ENCODE measurements around the gene PPIA. TPM values are rescaled to one million over a fixed set of nuclear protein-coding genes. Genes with fewer than 3 reads are reported as not detected.

Gene PPIA
- total and polyA plus RNA-seq, 4 donors = 729 to 2,385 (median 1,269) TPM

DNA sequence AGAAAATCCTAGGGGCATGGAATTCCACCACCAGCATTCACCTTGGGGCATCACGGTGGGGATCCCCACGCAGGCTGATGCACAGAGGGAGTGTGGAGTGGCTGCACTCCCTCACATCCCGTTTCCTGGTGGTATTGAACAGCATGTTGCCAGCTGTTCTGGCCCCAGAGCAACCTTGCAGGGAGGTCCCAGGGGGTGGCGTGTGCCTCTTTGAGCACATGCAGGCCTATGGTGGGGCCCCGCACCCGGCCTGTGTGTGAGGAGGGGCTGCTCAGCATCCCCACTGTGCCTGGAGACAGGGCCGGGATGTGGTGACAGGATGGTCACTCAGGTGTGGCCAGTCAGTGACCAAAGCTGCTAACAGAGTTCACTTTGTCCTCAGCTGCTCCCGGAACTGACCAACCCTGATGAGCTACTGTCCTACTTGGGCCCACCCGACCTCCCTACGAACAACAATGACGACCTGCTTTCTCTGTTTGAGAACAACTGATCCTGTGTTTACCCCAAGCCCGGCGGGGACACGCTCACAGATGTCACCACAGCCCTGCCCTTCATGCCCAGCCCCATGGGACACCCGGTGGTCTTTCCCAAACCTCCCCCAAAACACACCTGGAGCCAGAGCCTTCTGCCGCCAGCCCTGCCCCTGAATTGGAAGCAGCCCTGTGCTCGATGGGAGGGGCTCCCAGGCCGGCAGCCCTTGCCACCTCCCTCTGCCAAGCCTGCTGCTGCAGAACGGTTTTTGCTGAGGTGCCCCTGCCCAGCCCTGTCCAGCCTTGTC, 29.2 kb upstream of the PPIA start:
- WGBS, 2 donors = 64 to 66% methylated on average over 19 of the region's 19 CpGs
- peaks cover 0 to 10% of the 10 kb centered on the region in 2 donors for H3K36me3 ChIP-seq (ENCODE audit: control insufficient read depth in 1 of 2, insufficient read depth in 2 of 2, low read length in 1 of 2)
- peaks cover 0 to 2% of the 10 kb centered on the region in 2 donors for H3K4me1 ChIP-seq (ENCODE audit: control insufficient read depth in 1 of 2, insufficient read depth in 2 of 2, low read length in 2 of 2)
- H3K27me3 ChIP-seq (ENCODE audit: control insufficient read depth in 1 of 2, insufficient read depth in 2 of 2, low read length in 1 of 2) = no peaks in the 10 kb centered on the region
- no peaks in the 10 kb centered on the region for H3K9me3 ChIP-seq (ENCODE audit: control insufficient read depth, low read length)
- no peak for DNase-seq
- intact Hi-C loops (cut with DNase I) = no loop called here
- no peak for ATAC-seq (ENCODE audit: low FRiP score)
- peak overlapping the region in 1 of 2 donors; percentile 32 for H3K27ac ChIP-seq (ENCODE audit: low read depth in 1 of 2, low read length in 2 of 2)
- no peak overlapping the region for H3K4me3 ChIP-seq (ENCODE audit: low read length in 2 of 2)

DNA sequence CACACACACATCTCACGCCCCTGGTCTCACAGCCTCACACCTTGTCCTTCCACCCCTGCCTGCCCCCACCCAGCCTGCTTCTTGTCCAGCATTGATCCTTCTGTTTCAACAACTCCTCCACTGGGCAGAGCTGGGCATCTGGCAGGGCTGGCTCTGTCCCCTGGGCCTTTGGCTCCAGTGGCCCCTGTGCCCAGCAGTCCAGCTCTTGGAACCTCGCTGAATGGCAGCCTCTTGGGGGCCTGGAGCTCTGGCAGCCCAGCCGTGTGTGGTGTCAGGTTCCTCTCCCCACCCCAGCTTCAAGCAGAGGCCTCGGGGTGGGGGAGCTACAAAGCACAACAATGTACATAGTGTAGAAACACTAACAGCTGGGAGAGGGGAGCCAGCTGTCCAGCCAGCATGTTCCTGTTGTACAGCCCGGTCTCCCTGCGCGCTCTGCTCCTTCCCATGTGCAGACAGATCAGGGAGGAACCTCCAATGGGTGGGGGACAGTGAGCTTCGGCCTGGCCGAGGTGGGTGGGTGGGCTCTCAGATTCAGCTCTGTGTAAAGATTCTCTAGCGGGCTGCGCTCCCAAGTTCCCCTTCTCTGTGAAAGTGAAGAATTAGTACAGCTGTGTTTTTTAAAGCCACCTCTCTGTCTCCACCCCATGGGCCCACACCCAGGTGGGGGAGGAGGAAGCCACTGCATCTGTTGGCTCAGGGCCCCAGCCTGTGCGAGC, 28.4 kb upstream of the PPIA start:
- DNase-seq = peak in 1 of 2 donors; percentile 81
- peak; percentile 61 for ATAC-seq (ENCODE audit: low FRiP score)
- WGBS, 2 donors = 18 to 21% methylated on average over 12 of the region's 12 CpGs
- Histone ChIP-seq H3K4me3 (ENCODE audit: low read length in 2 of 2) (no peak overlapping the region), H3K36me3 (ENCODE audit: control insufficient read depth in 1 of 2, insufficient read depth in 2 of 2, low read length in 1 of 2) (peaks cover 0 to 8% of the 10 kb centered on the region in 2 donors), H3K27me3 (ENCODE audit: control insufficient read depth in 1 of 2, insufficient read depth in 2 of 2, low read length in 1 of 2) (no peaks in the 10 kb centered on the region), H3K27ac (ENCODE audit: low read depth in 1 of 2, low read length in 2 of 2) (peak overlapping the region in 1 of 2 donors; percentile 32), H3K4me1 (ENCODE audit: control insufficient read depth in 1 of 2, insufficient read depth in 2 of 2, low read length in 2 of 2) (peaks cover 0 to 2% of the 10 kb centered on the region in 2 donors), H3K9me3 (ENCODE audit: control insufficient read depth, low read length) (no peaks in the 10 kb centered on the region)
- intact Hi-C loops (cut with DNase I) = no loop called here

DNA sequence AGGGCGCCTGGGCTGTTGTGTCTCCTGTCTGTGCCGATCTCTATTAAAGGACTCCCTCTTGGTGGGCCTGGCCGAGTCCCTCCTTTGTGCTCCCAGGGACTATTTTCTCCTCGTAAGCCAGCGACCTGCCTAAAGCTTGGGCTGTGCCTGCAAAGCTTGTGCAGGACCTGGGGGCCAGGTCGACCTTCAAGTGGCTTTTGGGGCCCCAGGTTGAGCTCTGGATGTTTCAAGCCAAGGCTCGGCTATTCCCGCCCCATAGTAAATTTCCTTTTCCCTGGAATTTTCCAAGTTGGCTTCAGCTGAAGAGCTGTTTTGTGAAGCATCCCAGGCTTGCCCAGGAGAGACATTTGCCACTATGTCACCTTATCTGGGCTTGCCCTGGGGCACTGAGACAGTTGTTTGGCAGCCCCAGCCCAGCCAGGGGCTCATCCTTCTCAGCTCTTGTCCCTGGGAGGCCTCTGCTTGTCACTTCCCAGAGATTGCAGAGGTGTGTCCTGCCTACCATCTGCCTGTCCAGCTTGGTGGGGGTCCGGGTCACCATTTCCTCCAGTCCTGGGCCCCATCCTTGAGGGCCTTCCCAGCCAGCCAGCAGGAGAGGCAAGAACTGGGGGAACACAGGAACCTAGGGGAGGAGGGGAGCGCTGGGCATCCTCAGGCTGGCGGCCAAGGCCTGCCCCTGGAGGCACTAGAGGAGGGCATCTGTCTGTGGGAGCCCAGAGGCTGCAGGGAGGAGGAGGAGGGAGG, 27.7 kb upstream of the PPIA start:
- H3K36me3 ChIP-seq (ENCODE audit: control insufficient read depth in 1 of 2, insufficient read depth in 2 of 2, low read length in 1 of 2) = peaks cover 0 to 8% of the 10 kb centered on the region in 2 donors
- intact Hi-C loops (cut with DNase I) = no loop called here
- no peaks in the 10 kb centered on the region for H3K27me3 ChIP-seq (ENCODE audit: control insufficient read depth in 1 of 2, insufficient read depth in 2 of 2, low read length in 1 of 2)
- no peak overlapping the region for H3K4me3 ChIP-seq (ENCODE audit: low read length in 2 of 2)
- peak overlapping the region in 1 of 2 donors; percentile 43 for H3K27ac ChIP-seq (ENCODE audit: low read depth in 1 of 2, low read length in 2 of 2)
- ATAC-seq (ENCODE audit: low FRiP score) (peak; percentile 6), DNase-seq (no peak)
- WGBS, 2 donors = 31 to 43% methylated on average over 9 to 11 of the region's 11 CpGs
- H3K4me1 ChIP-seq (ENCODE audit: control insufficient read depth in 1 of 2, insufficient read depth in 2 of 2, low read length in 2 of 2) = peaks cover 0 to 2% of the 10 kb centered on the region in 2 donors
- no peaks in the 10 kb centered on the region for H3K9me3 ChIP-seq (ENCODE audit: control insufficient read depth, low read length)

DNA sequence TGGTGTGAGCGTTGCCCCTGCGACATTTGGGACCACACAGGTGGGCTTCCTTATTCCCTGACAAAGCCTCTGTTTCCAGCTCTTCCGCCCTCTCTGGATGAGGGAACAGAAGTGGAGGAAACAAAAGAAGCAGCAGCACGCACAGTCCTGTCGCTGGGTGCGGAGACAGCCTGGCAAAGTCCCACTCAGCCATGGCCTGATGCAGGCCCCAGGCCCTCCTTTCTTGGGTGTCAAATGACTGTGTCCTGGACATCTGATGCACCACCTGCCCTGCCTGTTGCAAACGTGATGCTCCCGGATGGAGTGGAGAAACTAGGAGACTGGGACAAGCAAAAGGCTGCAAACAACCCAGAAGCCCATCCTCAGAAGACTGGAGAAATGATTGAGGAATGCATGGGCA, 27.1 kb upstream of the PPIA start:
- H3K36me3 ChIP-seq (ENCODE audit: control insufficient read depth in 1 of 2, insufficient read depth in 2 of 2, low read length in 1 of 2) = peaks cover 0 to 7% of the 10 kb centered on the region in 2 donors
- DNase-seq (no peak), ATAC-seq (ENCODE audit: low FRiP score) (peak; percentile 17)
- no peak overlapping the region for H3K4me3 ChIP-seq (ENCODE audit: low read length in 2 of 2)
- intact Hi-C loops (cut with DNase I) = no loop called here
- peak overlapping the region in 1 of 2 donors; percentile 43 for H3K27ac ChIP-seq (ENCODE audit: low read depth in 1 of 2, low read length in 2 of 2)
- no peaks in the 10 kb centered on the region for H3K27me3 ChIP-seq (ENCODE audit: control insufficient read depth in 1 of 2, insufficient read depth in 2 of 2, low read length in 1 of 2)
- 65 to 75% methylated on average over 8 of the region's 8 CpGs for WGBS, 2 donors
- no peaks in the 10 kb centered on the region for H3K9me3 ChIP-seq (ENCODE audit: control insufficient read depth, low read length)
- peaks cover 0 to 2% of the 10 kb centered on the region in 2 donors for H3K4me1 ChIP-seq (ENCODE audit: control insufficient read depth in 1 of 2, insufficient read depth in 2 of 2, low read length in 2 of 2)

DNA sequence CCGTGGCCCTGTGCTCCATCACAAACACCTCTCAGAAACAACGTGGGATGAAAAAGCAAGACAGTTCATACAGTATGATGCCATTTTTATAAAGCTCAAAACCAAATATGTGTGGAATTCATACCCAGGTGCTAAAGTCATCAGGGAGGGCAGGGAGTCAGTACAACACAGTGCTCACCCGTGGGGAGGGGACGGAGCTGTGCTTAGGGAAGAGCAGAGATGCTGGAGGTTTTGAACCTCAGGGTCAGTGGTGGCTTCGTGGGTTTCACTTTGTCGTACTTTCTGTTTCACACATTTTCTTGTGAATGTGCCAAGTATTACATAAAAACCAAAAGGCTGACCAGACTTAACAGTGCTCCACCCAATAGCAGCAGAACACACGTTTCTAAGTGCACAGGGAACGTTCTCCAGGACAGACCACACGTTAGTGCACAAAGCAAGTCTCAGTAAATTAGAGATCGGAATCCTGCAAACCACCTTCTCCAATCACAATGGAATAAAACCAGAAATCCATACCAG, 26.6 kb upstream of the PPIA start:
- no peak for DNase-seq
- WGBS, 2 donors = 9 to 11% methylated on average over 10 of the region's 10 CpGs
- Histone ChIP-seq H3K36me3 (ENCODE audit: control insufficient read depth in 1 of 2, insufficient read depth in 2 of 2, low read length in 1 of 2) (peaks cover 0 to 3% of the 10 kb centered on the region in 2 donors), H3K4me1 (ENCODE audit: control insufficient read depth in 1 of 2, insufficient read depth in 2 of 2, low read length in 2 of 2) (peaks cover 0 to 2% of the 10 kb centered on the region in 2 donors), H3K4me3 (ENCODE audit: low read length in 2 of 2) (no peak overlapping the region), H3K27ac (ENCODE audit: low read depth in 1 of 2, low read length in 2 of 2) (peak overlapping the region in 1 of 2 donors; percentile 43), H3K9me3 (ENCODE audit: control insufficient read depth, low read length) (no peaks in the 10 kb centered on the region), H3K27me3 (ENCODE audit: control insufficient read depth in 1 of 2, insufficient read depth in 2 of 2, low read length in 1 of 2) (no peaks in the 10 kb centered on the region)
- ATAC-seq (ENCODE audit: low FRiP score) = peak; percentile 58
- intact Hi-C loops (cut with DNase I) = no loop called here

DNA sequence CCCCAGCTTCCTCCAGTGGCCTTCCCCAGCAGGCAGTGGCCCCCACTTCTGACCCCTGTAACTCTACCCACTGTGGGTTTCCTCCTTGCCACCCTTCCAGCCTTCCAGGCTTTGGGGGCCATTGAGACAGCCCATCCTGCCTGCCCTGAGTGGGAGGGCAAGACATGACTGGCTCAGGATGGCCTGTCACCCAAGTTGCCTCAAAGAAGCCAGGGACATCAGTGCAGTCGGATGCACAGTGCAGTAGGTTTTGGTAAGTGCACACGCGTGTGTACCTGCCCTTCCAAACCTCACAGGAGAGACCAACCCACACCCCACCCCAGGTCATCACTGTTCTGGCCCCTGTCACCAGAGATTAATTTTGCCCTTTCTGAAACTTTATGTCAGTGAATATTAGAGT, 25.1 kb upstream of the PPIA start:
- DNase-seq (no peak), ATAC-seq (ENCODE audit: low FRiP score) (no peak)
- peaks cover 0 to under 1% of the 10 kb centered on the region in 2 donors for H3K36me3 ChIP-seq (ENCODE audit: control insufficient read depth in 1 of 2, insufficient read depth in 2 of 2, low read length in 1 of 2)
- peaks cover 0 to 2% of the 10 kb centered on the region in 2 donors for H3K4me1 ChIP-seq (ENCODE audit: control insufficient read depth in 1 of 2, insufficient read depth in 2 of 2, low read length in 2 of 2)
- intact Hi-C loops (cut with DNase I) = no loop called here
- WGBS, 2 donors = 57 to 98% methylated on average over 3 of the region's 3 CpGs
- H3K27ac ChIP-seq (ENCODE audit: low read depth in 1 of 2, low read length in 2 of 2) = no peak overlapping the region
- H3K4me3 ChIP-seq (ENCODE audit: low read length in 2 of 2) = no peak overlapping the region
- H3K9me3 ChIP-seq (ENCODE audit: control insufficient read depth, low read length) = no peaks in the 10 kb centered on the region
- no peaks in the 10 kb centered on the region for H3K27me3 ChIP-seq (ENCODE audit: control insufficient read depth in 1 of 2, insufficient read depth in 2 of 2, low read length in 1 of 2)

DNA sequence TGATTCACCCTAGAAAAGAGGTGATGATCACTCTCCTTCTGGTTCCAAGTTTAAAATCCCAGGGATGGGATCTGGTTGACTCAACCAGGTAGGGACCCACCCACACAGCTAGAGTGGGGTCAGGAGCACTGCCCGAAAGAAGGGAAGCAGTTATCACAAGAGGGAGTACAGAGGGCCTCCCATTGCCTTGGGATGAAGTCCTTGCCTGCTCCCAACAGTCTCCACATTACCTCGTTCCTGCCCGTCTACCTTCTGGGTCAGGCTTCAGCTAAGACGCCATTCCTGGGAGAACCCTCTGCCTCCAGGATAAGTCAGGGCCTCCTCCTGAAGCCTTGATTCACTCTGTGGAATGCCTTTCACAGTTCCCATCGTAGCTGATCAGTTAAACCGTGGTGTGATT, 24.0 kb upstream of the PPIA start:
- Histone ChIP-seq H3K4me3 (ENCODE audit: low read length in 2 of 2) (no peak overlapping the region), H3K27me3 (ENCODE audit: control insufficient read depth in 1 of 2, insufficient read depth in 2 of 2, low read length in 1 of 2) (no peaks in the 10 kb centered on the region), H3K9me3 (ENCODE audit: control insufficient read depth, low read length) (no peaks in the 10 kb centered on the region), H3K36me3 (ENCODE audit: control insufficient read depth in 1 of 2, insufficient read depth in 2 of 2, low read length in 1 of 2) (no peaks in the 10 kb centered on the region), H3K27ac (ENCODE audit: low read depth in 1 of 2, low read length in 2 of 2) (no peak overlapping the region), H3K4me1 (ENCODE audit: control insufficient read depth in 1 of 2, insufficient read depth in 2 of 2, low read length in 2 of 2) (peaks cover 0 to 2% of the 10 kb centered on the region in 2 donors)
- ATAC-seq (ENCODE audit: low FRiP score) (no peak), DNase-seq (no peak)
- WGBS, 2 donors = 66 to 69% methylated on average over 6 of the region's 6 CpGs
- intact Hi-C loops (cut with DNase I) = no loop called here

DNA sequence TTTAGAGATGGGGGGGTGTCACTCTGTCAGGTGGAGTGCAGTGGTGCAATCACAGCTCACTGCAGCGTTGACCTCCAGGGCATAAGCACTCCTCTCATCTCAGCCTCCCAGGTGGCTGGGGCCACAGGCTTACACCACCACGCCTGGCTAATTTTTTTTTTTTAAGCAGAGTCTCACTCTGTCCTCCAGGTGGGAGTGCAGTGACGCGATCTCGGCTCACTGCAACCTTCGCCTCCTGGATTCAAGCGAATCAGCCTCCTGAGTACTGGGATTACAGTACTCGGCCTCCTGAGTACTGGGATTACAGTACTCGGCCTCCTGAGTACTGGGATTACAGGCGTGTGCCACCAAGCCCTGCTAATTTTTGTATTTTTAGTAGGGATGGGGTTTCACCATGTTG, 23.6 kb upstream of the PPIA start:
- Histone ChIP-seq H3K36me3 (ENCODE audit: control insufficient read depth in 1 of 2, insufficient read depth in 2 of 2, low read length in 1 of 2) (no peaks in the 10 kb centered on the region), H3K9me3 (ENCODE audit: control insufficient read depth, low read length) (no peaks in the 10 kb centered on the region), H3K27me3 (ENCODE audit: control insufficient read depth in 1 of 2, insufficient read depth in 2 of 2, low read length in 1 of 2) (no peaks in the 10 kb centered on the region), H3K27ac (ENCODE audit: low read depth in 1 of 2, low read length in 2 of 2) (no peak overlapping the region), H3K4me3 (ENCODE audit: low read length in 2 of 2) (no peak overlapping the region), H3K4me1 (ENCODE audit: control insufficient read depth in 1 of 2, insufficient read depth in 2 of 2, low read length in 2 of 2) (peaks cover 0 to 2% of the 10 kb centered on the region in 2 donors)
- DNase-seq (no peak), ATAC-seq (ENCODE audit: low FRiP score) (no peak)
- intact Hi-C loops (cut with DNase I) = no loop called here
- 78 to 87% methylated on average over 10 of the region's 10 CpGs for WGBS, 2 donors
